HepG2 (cell line): ENCODE measurements around the gene SUZ12. TPM values are rescaled to one million over a fixed set of nuclear protein-coding genes. Genes with fewer than 3 reads are reported as not detected.
"Not testable (repeated sequence)": the region's sequence is repeated elsewhere in the genome, so short reads cannot be mapped to it uniquely, and the experiment has no call there.

Experiments
- ATAC-seq: fragments of 200-7000 bp; cut with Tn5 transposase; 3 replicates; pipeline ENCODE4 v1.9.1; 2020; ENCODE audit warnings: mild to moderate bottlenecking, moderate library complexity
- BruUV-seq: library from RNA; stranded (reverse); fragments of 400-500 nt; replicated peaks from 2 replicates; lab custom pipeline; 2021; lab: Mats Ljungman, UMichigan
- CTCF ChIA-PET: fragments of 300-600 bp; formaldehyde crosslinking; extraction: SDS; loops from one replicate; lab custom pipeline; 2021; ENCODE audit warnings: low total read pairs, inconsistent platforms, low intra/inter-chr PET ratio; lab: Yijun Ruan, JAX
- POLR2A ChIA-PET: fragments of 350-600 bp; sonication (Branson Sonifier 250); formaldehyde crosslinking; loops from one replicate; lab custom pipeline; 2020; ENCODE audit warnings: antibody characterized with exemption, inconsistent platforms; lab: Yijun Ruan, JAX
- DNase-seq: peaks from one replicate; pipeline ENCODE4 v3.0.0-alpha.2; 2015; ENCODE audit warnings: low spot score
- FAIRE-seq: peaks from 3 replicates; lab custom pipeline; 2011; peaks lifted over from hg19 to GRCh38; lab: Jason Lieb, UNC
- H2AFZ ChIP-seq: one replicate; pipeline ENCODE4 v1.6.1; 2011; ENCODE audit warnings: low read length, inconsistent platforms
- H3K27ac ChIP-seq: fragments of 300-600 bp; 3 replicates; pipeline ENCODE4 v1.8.0; 2011; ENCODE audit warnings: mixed run types, mild to moderate bottlenecking, mixed read lengths, low read length, inconsistent platforms; ENCODE audit not compliant: insufficient read depth; ENCODE audit errors: extremely low read length
- H3K27me3 ChIP-seq, 2 experiments: fragments of 200-600 bp in 1 of 2; 2 replicates in 1 of 2; 3 replicates in 1 of 2; pipeline versions ENCODE4 v1.6.0 to v1.8.0; 2011; ENCODE audit warnings: low read length in 2 of 2, mild to moderate bottlenecking in 2 of 2, moderate library complexity in 2 of 2, inconsistent platforms in 1 of 2; ENCODE audit not compliant: insufficient read depth in 2 of 2, control insufficient read depth in 1 of 2
- H3K36me3 ChIP-seq, 2 experiments: fragments of 200-600 bp in 1 of 2; replicated peaks in 1 of 2; 2 replicates in 1 of 2; 3 replicates in 1 of 2; pipeline versions ENCODE4 v1.5.1 to v1.8.0; 2011; ENCODE audit warnings: low read length in 2 of 2, inconsistent platforms in 1 of 2; ENCODE audit not compliant: insufficient read depth in 2 of 2, control insufficient read depth in 1 of 2
- H3K4me1 ChIP-seq: 2 replicates; pipeline ENCODE4 v1.5.1; 2012; ENCODE audit warnings: low read length, inconsistent platforms; ENCODE audit not compliant: insufficient read depth
- H3K4me2 ChIP-seq: 2 replicates; pipeline ENCODE4 v1.6.0; 2011; ENCODE audit warnings: low read depth, low read length, inconsistent platforms
- H3K4me3 ChIP-seq, 3 experiments: fragments of 200-600 bp in 1 of 3; sonication (generic), shearing (Covaris generic) in 1 of 3; replicated peaks in 1 of 3; 2 replicates each; pipeline ENCODE4 v1.5.1; 2011 to 2016; ENCODE audit warnings: low read length in 3 of 3, inconsistent platforms in 2 of 3, low read depth in 2 of 3, mild to moderate bottlenecking in 2 of 3, control low read depth in 1 of 3, mixed read lengths in 1 of 3; ENCODE audit not compliant: insufficient read depth in 1 of 3
- H3K79me2 ChIP-seq: one replicate; pipeline ENCODE4 v1.6.1; 2011; ENCODE audit warnings: low read length, inconsistent platforms; ENCODE audit not compliant: insufficient read depth
- H3K9ac ChIP-seq: 2 replicates; pipeline ENCODE4 v1.6.0; 2011; ENCODE audit warnings: mild to moderate bottlenecking, low read depth, low read length, inconsistent platforms; ENCODE audit not compliant: insufficient read depth
- H3K9me3 ChIP-seq: 2 replicates; pipeline ENCODE4 v1.5.1; 2012; ENCODE audit warnings: mild to moderate bottlenecking, low read length
- H4K20me1 ChIP-seq: 2 replicates; pipeline ENCODE4 v1.6.0; 2011; ENCODE audit warnings: inconsistent platforms, mild to moderate bottlenecking, low read length, moderate library complexity; ENCODE audit not compliant: insufficient read depth
- ZNF121 ChIP-seq: sonication (generic); formaldehyde crosslinking; IDR thresholded peaks from 2 replicates; pipeline ENCODE4 v1.5.0; 2020; ENCODE audit warnings: mild to moderate bottlenecking, missing genetic modification reagents
- ZNF770 ChIP-seq: sonication (generic); formaldehyde crosslinking; IDR thresholded peaks from 2 replicates; pipeline ENCODE4 v1.5.0; 2020; ENCODE audit warnings: mild to moderate bottlenecking, missing genetic modification reagents
- WGBS: methylation state at CpG from one replicate; pipeline ENCODE4 v1.1.6; 2017; ENCODE audit warnings: low lambda C conversion rate; 5-methylcytosine and 5-hydroxymethylcytosine counted together
- in situ Hi-C: cut with HindIII; loops from 2 replicates; pipeline ENCODE4 v1.10.0; 2017; ENCODE audit warnings: low pct_unique_long_range_greater_than_20kb; ENCODE audit not compliant: extremely low pct_ligation_motif_present
- intact Hi-C: fragments of 100-400 bp; cut with micrococcal nuclease; formaldehyde crosslinking; loops from one replicate; pipeline ENCODE4 v1.10.0; 2022; ENCODE audit not compliant: unreplicated experiment
- polyA plus RNA-seq, 8 experiments: library from polyadenylated mRNA; depleted of rRNA in 3 of 8; stranded (reverse) in 7 of 8; unstranded in 1 of 8; fragments of >200 nt; fragmentation: Illumina TruSeq in 4 of 8; extraction: Trizol in 4 of 8; gene quantifications; 2 replicates each; pipeline versions ENCODE4 v1.2.1 to v1.2.3, GENCODE V29; 2011 to 2016; ENCODE audit warnings: low read depth in 4 of 8, missing spikeins in 1 of 8, mixed read lengths in 1 of 8; ENCODE audit not compliant: insufficient read depth in 1 of 8
- total RNA-seq, 5 experiments: library from RNA; depleted of rRNA; stranded (reverse); fragments of >200 nt; fragmentation: Illumina TruSeq; extraction: Trizol; gene quantifications; 2 replicates each; pipeline ENCODE4 v1.2.3, GENCODE V29; 2016; ENCODE audit warnings: low read depth in 1 of 5
- TF ChIP-seq, protein P1 (sequence below): sonication (generic); formaldehyde crosslinking; IDR thresholded peaks from 2 replicates; pipeline ENCODE4 v1.4.0; 2020; ENCODE audit warnings: missing genetic modification reagents

SUZ12 gene
- total and polyA plus RNA-seq, 2 of the 13 experiments (the other 11 are each of a cell fraction or from before 2014, with no cell fraction given) = 11.7 to 15.6 TPM

DNA sequence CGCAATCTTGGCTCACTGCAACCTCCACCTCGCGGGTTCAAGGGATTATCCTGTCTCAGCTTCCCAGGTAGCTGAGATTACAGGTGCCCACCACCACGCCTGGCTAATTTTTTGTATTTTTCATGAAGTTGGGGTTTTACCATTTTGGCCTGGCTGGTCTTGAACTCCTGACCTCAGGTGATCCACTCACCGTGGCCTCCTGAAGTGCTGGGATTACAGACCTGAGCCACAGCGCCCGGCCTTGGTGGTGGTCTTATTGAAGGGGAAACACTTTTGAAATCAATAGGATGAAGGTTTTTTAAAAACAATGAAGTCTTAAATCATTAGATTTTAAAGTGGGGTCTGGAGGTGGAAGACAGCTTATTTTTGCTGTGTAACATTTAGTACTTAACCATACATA, 5.6 kb downstream of the SUZ12 start:
- H2AFZ ChIP-seq, FAIRE-seq, POLR2A ChIA-PET, intact Hi-C loops, H3K9me3 ChIP-seq, H3K4me3 ChIP-seq, in situ Hi-C loops: not testable (repeated sequence)
- peaks cover 49% of the 10 kb centered on the region for H3K79me2 ChIP-seq
- TF ChIP-seq, protein P1, sequence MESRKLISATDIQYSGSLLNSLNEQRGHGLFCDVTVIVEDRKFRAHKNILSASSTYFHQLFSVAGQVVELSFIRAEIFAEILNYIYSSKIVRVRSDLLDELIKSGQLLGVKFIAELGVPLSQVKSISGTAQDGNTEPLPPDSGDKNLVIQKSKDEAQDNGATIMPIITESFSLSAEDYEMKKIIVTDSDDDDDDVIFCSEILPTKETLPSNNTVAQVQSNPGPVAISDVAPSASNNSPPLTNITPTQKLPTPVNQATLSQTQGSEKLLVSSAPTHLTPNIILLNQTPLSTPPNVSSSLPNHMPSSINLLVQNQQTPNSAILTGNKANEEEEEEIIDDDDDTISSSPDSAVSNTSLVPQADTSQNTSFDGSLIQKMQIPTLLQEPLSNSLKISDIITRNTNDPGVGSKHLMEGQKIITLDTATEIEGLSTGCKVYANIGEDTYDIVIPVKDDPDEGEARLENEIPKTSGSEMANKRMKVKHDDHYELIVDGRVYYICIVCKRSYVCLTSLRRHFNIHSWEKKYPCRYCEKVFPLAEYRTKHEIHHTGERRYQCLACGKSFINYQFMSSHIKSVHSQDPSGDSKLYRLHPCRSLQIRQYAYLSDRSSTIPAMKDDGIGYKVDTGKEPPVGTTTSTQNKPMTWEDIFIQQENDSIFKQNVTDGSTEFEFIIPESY (CRISPR knock-in tag) = peak; percentile 21; the same call in 1 of the 2 replicates
- TF ChIP-seq, all 625 proteins: peak for 1; not testable (repeated sequence) for 624
- H3K27me3 ChIP-seq, H3K9ac ChIP-seq, ATAC-seq, H4K20me1 ChIP-seq, BruUV-seq, H3K27ac ChIP-seq, CTCF ChIA-PET, H3K4me2 ChIP-seq, DNase-seq, H3K36me3 ChIP-seq: not testable (repeated sequence)
- H3K4me1 ChIP-seq = peaks cover 11% of the 10 kb centered on the region
- WGBS = 100% methylated on average over 7 of the region's 7 CpGs

DNA sequence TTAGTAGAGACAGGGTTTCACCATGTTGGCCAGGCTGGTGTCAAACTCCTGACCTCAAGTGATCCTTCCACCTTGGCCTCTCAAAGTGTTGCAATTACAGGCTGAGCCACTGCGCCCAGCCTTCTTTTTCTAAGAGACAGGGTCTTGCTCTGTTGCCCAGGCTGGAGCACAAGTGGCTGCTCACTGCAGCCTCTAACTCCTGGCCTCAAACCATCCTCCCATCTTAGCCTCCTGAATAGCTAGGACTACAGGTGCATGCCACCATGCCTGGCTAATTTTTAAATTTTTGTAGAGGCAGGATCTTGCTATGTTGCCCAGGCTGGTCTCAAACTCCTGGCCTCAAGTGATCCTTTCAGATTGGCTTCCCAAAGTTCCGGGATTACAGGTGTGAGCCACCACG, 15.1 kb downstream of the SUZ12 start:
- TF ChIP-seq ZNF770 (CRISPR knock-in tag) (peak; percentile 23; the same call in 1 of the 2 replicates), ZNF121 (CRISPR knock-in tag) (peak; percentile 64; the same call in 1 of the 2 replicates)
- POLR2A ChIA-PET, H3K9ac ChIP-seq, H3K27ac ChIP-seq, DNase-seq, H2AFZ ChIP-seq, H4K20me1 ChIP-seq, H3K9me3 ChIP-seq, FAIRE-seq, intact Hi-C loops, H3K4me3 ChIP-seq, H3K4me1 ChIP-seq, H3K4me2 ChIP-seq, H3K27me3 ChIP-seq, ATAC-seq, BruUV-seq, H3K79me2 ChIP-seq, CTCF ChIA-PET: not testable (repeated sequence)
- peaks cover 1 to 18% of the 10 kb centered on the region in 2 experiments; a peak in 2 of 5 replicates for H3K36me3 ChIP-seq
- in situ Hi-C loops = loop anchor here (25.0 kb wide), 1 partner anchor 90 kb away; the partner anchor contains the start of gene COPRS
- WGBS = 97% methylated on average over 3 of the region's 3 CpGs

- H3K27me3 ChIP-seq, H3K9ac ChIP-seq, H2AFZ ChIP-seq, CTCF ChIA-PET, BruUV-seq, H3K9me3 ChIP-seq, FAIRE-seq, ATAC-seq, H4K20me1 ChIP-seq, H3K4me1 ChIP-seq, H3K4me3 ChIP-seq, intact Hi-C loops, DNase-seq, H3K27ac ChIP-seq, POLR2A ChIA-PET, H3K4me2 ChIP-seq, H3K79me2 ChIP-seq: not testable (repeated sequence)
- in situ Hi-C loops = loop anchor here (25.0 kb wide), 1 partner anchor 102 kb away; the partner anchor contains the start of gene COPRS
- WGBS = 91% methylated on average over 8 of the region's 8 CpGs
- peaks cover 1 to 23% of the 10 kb centered on the region in 2 experiments; a peak in 4 of 5 replicates for H3K36me3 ChIP-seq
Observed at GRCh38 chr17:31964131-31964530, 27.3 kb downstream of the SUZ12 start.
